Left lobe of liver (tissue), 2 donors: ENCODE data around the gene MAP2K1. TPM values are rescaled to one million over a fixed set of nuclear protein-coding genes. Genes with fewer than 3 reads are reported as not detected.

Experiments used
- ATAC-seq: fragments of 200-7000 bp; cut with Tn5 transposase; one replicate; pipeline ENCODE4 v1.9.1; 2020; ENCODE audit warnings: mild to moderate bottlenecking, moderate library complexity
- DNase-seq: peaks from one replicate; pipeline ENCODE4 v3.0.0-alpha.2; 2020; ENCODE audit warnings: low spot score
- total RNA-seq: library from RNA; stranded (reverse); gene quantifications from one replicate; pipeline ENCODE4 v1.2.1, GENCODE V29; 2021
- donor health status: DM: no; HTN: no; CAD: no; lungs with moderate emphysema.
- donor health status: DM: no; HTN: yes; CAD: no.

The MAP2K1 gene
- total RNA-seq, 1 donor from 2014 or later = 73.8 TPM

GRCh38 chr15:66472176-66472999 lies 85.7 kb downstream of the MAP2K1 start:
- ATAC-seq = no peak
- DNase-seq = no peak

- ATAC-seq (no peak), DNase-seq (no peak)
These were observed 87.4 kb downstream of the MAP2K1 start for GRCh38 chr15:66474135-66474534.

GRCh38 chr15:66474963-66475362 lies 88.3 kb downstream of the MAP2K1 start:
- DNase-seq = no peak
- no peak for ATAC-seq

GRCh38 chr15:66476535-66476934 lies 89.8 kb downstream of the MAP2K1 start:
- ATAC-seq (no peak), DNase-seq (no peak)

- no peak for DNase-seq
- ATAC-seq = no peak
These were observed 90.3 kb downstream of the MAP2K1 start for GRCh38 chr15:66477011-66477410.

- ATAC-seq = no peak
These were observed 93.6 kb downstream of the MAP2K1 start for GRCh38 chr15:66480267-66480666.

GRCh38 chr15:66481107-66481856 lies 94.6 kb downstream of the MAP2K1 start:
- DNase-seq (peak; percentile 28), ATAC-seq (no peak)

More at GRCh38 chr15:66480267-66480666, 93.6 kb downstream of the MAP2K1 start:
- DNase-seq = no peak

- ATAC-seq (peak; percentile 25), DNase-seq (peak; percentile 71)
These were observed 95.8 kb downstream of the MAP2K1 start for GRCh38 chr15:66482539-66482938.

GRCh38 chr15:66483131-66483566 lies 96.4 kb downstream of the MAP2K1 start:
- DNase-seq = peak; percentile 97
- peak; percentile 75 for ATAC-seq

- ATAC-seq (peak; percentile 59), DNase-seq (peak; percentile 82)
These were observed 97.9 kb downstream of the MAP2K1 start for GRCh38 chr15:66484539-66485112.

- ATAC-seq = peak; percentile 53
These were observed 100.2 kb downstream of the MAP2K1 start for GRCh38 chr15:66486887-66487286.

GRCh38 chr15:66488525-66488924 lies 101.8 kb downstream of the MAP2K1 start:
- peak; percentile 57 for DNase-seq
- peak; percentile 31 for ATAC-seq

More at GRCh38 chr15:66486887-66487286, 100.2 kb downstream of the MAP2K1 start:
- peak; percentile 83 for DNase-seq

- peak; percentile 55 for DNase-seq
- ATAC-seq = peak; percentile 31
These were observed 102.6 kb downstream of the MAP2K1 start for GRCh38 chr15:66489179-66489791.

- no peak for ATAC-seq
- DNase-seq = no peak
These were observed 105.1 kb downstream of the MAP2K1 start for GRCh38 chr15:66491846-66492245.

- no peak for ATAC-seq
These were observed 107.5 kb downstream of the MAP2K1 start for GRCh38 chr15:66494262-66494661.

GRCh38 chr15:66496951-66497501 lies 110.3 kb downstream of the MAP2K1 start:
- DNase-seq (no peak), ATAC-seq (peak; percentile 29)

More at GRCh38 chr15:66494262-66494661, 107.5 kb downstream of the MAP2K1 start:
- DNase-seq = no peak

GRCh38 chr15:66497502-66498455 lies 111.1 kb downstream of the MAP2K1 start, which contains the start of gene SNAPC5:
TSS of gene SNAPC5 (minus strand) at chr15:66497762. CDS start at chr15:66497731, 31 bp downstream.
- peak; percentile 97 for DNase-seq
- ATAC-seq = peak; percentile 94

- DNase-seq (peak; percentile 37), ATAC-seq (peak; percentile 12)
These were observed 112.0 kb downstream of the MAP2K1 start for GRCh38 chr15:66498501-66499386.
